ENCODE data around the gene RNF213. TPM values are rescaled to one million over a fixed set of nuclear protein-coding genes. Genes with fewer than 3 reads are reported as not detected.
"Not testable (repeated sequence)": the region's sequence is repeated elsewhere in the genome, so short reads cannot be mapped to it uniquely, and the experiment has no call there.

RNF213 gene
- total and polyA plus RNA-seq, 4 donors = 67.0 to 198 (median 106) TPM

DNA sequence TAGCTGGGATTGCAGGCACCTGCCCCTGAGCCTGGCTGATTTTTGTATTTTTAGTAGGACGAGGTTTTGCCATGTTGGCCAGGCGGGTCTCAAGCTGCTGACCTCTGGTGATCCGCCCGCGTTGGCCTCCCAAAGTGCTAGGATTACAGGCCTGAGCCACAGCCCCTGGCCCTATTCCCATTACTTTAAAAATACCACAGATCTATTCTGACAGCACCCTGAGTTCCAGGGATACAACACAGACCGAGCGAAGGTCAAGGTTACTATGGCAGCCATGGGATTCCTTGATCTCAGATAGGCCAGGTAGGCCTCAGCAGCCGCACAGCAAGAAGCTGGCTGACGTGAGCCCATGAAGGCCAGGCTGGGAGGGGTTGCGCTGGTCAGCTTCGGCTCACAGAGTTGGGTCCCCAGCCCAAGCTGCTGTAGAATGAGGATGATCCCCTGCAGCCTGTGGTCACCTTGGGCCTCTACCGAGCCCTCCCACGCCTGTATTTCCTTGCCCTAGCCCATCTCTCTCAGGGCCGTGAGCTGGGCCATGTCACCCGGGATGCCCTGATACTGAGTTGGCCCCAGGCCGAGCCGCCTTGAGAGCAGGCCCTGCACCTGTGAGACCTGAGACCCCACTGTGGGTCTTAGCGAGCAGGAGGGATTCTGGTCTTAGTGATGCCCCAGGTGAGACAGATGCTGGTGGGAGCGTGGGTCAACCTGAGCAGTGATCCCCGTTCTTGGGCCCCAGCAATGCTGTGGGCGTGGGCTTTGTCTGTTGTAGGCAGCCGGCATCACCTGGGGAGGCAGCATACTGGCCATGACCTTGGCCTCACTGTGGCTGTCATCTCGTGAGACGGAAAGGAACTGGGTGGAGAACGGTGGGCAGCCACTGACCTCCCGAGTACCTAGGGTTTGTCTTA is 16.9 kb upstream of the RNF213 start:
- peaks cover 2 to 45% (median 11%) of the 10 kb centered on the region in 4 donors for H3K36me3 ChIP-seq (ENCODE audit: control insufficient read depth in 4 of 4, insufficient read depth in 4 of 4, low read length in 4 of 4)
- no peaks in the 10 kb centered on the region for H3K9me3 ChIP-seq (ENCODE audit: control insufficient read depth in 4 of 4, insufficient read depth in 3 of 4, low read length in 3 of 4)
- no peaks in the 10 kb centered on the region for H3K4me1 ChIP-seq (ENCODE audit: control insufficient read depth in 5 of 5, insufficient read depth in 5 of 5, low read length in 5 of 5)
- ATAC-seq (ENCODE audit: insufficient read depth, low FRiP score) (no peak), DNase-seq (no peak)
- WGBS, 2 donors = 95 to 96% methylated on average over 26 of the region's 26 CpGs
- no peaks in the 10 kb centered on the region for H3K27me3 ChIP-seq (ENCODE audit: control insufficient read depth in 3 of 3, insufficient read depth in 3 of 3, low read length in 2 of 3)
- no peak overlapping the region for H3K9ac ChIP-seq (ENCODE audit: insufficient read depth in 1 of 2, low read length in 2 of 2)
- no peak overlapping the region for H3K27ac ChIP-seq (ENCODE audit: low read depth in 1 of 2, low read length in 1 of 2)
- no peak overlapping the region for H3K4me3 ChIP-seq
- TF ChIP-seq CTCF (IDR thresholded peaks at IDR 0.05; ENCODE audit: control extremely low read depth, extremely low read depth) = no peak

DNA sequence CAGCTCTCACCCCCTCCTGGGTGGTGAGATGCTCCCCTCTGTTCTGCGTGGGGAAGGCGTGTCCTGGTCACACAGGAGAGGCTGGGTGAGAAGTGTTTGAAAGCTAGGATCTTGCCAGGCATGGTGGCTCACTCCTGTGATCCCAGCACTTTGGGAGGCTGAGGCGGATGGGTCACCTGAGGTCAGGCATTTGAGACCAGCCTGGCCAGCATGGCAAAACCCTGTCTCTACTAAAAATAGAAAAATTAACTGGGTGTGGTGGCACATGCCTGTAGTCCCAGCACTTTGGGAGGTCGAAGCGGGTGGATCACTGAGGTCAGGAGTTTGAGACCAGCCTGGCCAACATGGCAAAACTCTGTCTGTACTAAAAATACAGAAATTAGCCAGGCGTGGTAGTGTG is 16.2 kb upstream of the RNF213 start:
- ATAC-seq (ENCODE audit: insufficient read depth, low FRiP score); H3K4me3 ChIP-seq; H3K4me1 ChIP-seq (ENCODE audit: control insufficient read depth in 5 of 5, insufficient read depth in 5 of 5, low read length in 5 of 5); DNase-seq; H3K9me3 ChIP-seq (ENCODE audit: control insufficient read depth in 4 of 4, insufficient read depth in 3 of 4, low read length in 3 of 4); H3K27me3 ChIP-seq (ENCODE audit: control insufficient read depth in 3 of 3, insufficient read depth in 3 of 3, low read length in 2 of 3); H3K27ac ChIP-seq (ENCODE audit: low read depth in 1 of 2, low read length in 1 of 2); H3K9ac ChIP-seq (ENCODE audit: insufficient read depth in 1 of 2, low read length in 2 of 2): not testable (repeated sequence)
- peaks cover 2 to 45% (median 14%) of the 10 kb centered on the region in 4 donors for H3K36me3 ChIP-seq (ENCODE audit: control insufficient read depth in 4 of 4, insufficient read depth in 4 of 4, low read length in 4 of 4)
- 96 to 97% methylated on average over 6 of the region's 6 CpGs for WGBS, 2 donors

GRCh38 chr17:80244871-80245509 is 15.7 kb upstream of the RNF213 start:
- H3K4me1 ChIP-seq (ENCODE audit: control insufficient read depth in 5 of 5, insufficient read depth in 5 of 5, low read length in 5 of 5) = no peaks in the 10 kb centered on the region
- H3K36me3 ChIP-seq (ENCODE audit: control insufficient read depth in 4 of 4, insufficient read depth in 4 of 4, low read length in 4 of 4) = peaks cover 2 to 45% (median 14%) of the 10 kb centered on the region in 4 donors
- H3K9ac ChIP-seq (ENCODE audit: insufficient read depth in 1 of 2, low read length in 2 of 2) = no peak overlapping the region
- DNase-seq = no peak
- H3K27me3 ChIP-seq (ENCODE audit: control insufficient read depth in 3 of 3, insufficient read depth in 3 of 3, low read length in 2 of 3) = no peaks in the 10 kb centered on the region
- 90 to 95% methylated on average over 21 to 22 of the region's 22 CpGs for WGBS, 2 donors
- no peak for TF ChIP-seq CTCF (IDR thresholded peaks at IDR 0.05; ENCODE audit: control extremely low read depth, extremely low read depth)
- no peaks in the 10 kb centered on the region for H3K9me3 ChIP-seq (ENCODE audit: control insufficient read depth in 4 of 4, insufficient read depth in 3 of 4, low read length in 3 of 4)
- H3K27ac ChIP-seq (ENCODE audit: low read depth in 1 of 2, low read length in 1 of 2) = no peak overlapping the region
- H3K4me3 ChIP-seq = no peak overlapping the region
- ATAC-seq (ENCODE audit: insufficient read depth, low FRiP score) = no peak

DNA sequence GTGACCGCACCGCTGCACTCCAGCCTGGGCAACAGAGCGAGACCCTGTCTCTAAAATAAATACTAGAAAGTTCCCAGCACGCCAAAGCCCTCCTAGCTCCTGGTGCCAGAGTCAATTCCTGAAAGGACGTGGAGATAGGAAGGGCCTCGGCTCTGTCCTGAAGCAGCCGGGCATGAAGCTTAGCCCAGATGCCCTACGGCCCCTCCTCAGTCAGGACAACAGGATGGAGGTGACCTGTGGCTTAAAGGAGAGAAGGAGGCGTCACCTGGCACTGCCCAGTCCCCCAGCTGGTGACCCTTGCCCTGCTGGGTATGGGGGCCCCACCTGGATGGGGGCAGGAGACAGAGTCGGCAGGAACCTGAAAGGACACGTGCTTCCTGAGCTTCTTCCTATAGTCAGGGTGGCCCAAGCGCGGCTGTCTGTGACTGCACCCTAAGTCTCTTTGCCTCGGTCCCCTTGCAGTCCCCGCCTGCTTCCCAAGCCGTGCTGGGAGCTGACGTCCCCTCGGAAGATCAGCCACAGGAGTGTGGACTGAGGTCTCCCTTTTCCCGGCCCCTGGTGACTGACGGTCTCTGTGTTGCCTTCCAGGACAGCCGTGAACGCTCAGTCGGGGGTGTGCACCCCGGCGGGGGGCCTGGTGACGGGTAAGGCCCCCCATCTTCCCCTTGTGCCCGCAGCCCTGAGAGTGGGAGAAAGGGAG is 14.9 kb upstream of the RNF213 start:
- WGBS, 2 donors = 92 to 95% methylated on average over 26 to 27 of the region's 27 CpGs
- H3K9me3 ChIP-seq (ENCODE audit: control insufficient read depth in 4 of 4, insufficient read depth in 3 of 4, low read length in 3 of 4) = no peaks in the 10 kb centered on the region
- no peak for TF ChIP-seq CTCF (IDR thresholded peaks at IDR 0.05; ENCODE audit: control extremely low read depth, extremely low read depth)
- no peak overlapping the region for H3K4me3 ChIP-seq
- ATAC-seq (ENCODE audit: insufficient read depth, low FRiP score) (no peak), DNase-seq (no peak)
- H3K9ac ChIP-seq (ENCODE audit: insufficient read depth in 1 of 2, low read length in 2 of 2) = no peak overlapping the region
- no peaks in the 10 kb centered on the region for H3K4me1 ChIP-seq (ENCODE audit: control insufficient read depth in 5 of 5, insufficient read depth in 5 of 5, low read length in 5 of 5)
- no peak overlapping the region for H3K27ac ChIP-seq (ENCODE audit: low read depth in 1 of 2, low read length in 1 of 2)
- H3K27me3 ChIP-seq (ENCODE audit: control insufficient read depth in 3 of 3, insufficient read depth in 3 of 3, low read length in 2 of 3) = no peaks in the 10 kb centered on the region
- H3K36me3 ChIP-seq (ENCODE audit: control insufficient read depth in 4 of 4, insufficient read depth in 4 of 4, low read length in 4 of 4) = peaks cover 2 to 48% (median 15%) of the 10 kb centered on the region in 4 donors

Data from lung (tissue), 12 donors.